IPS-NIHi11 (cell line): Measurements from ENCODE around the gene EIF1AX.
A peak's percentile ranks its signal among the peaks of the same experiment; 100 is the strongest.
"Not testable (repeated sequence)": the region's sequence is repeated elsewhere in the genome, so short reads cannot be mapped to it uniquely, and the experiment has no call there.

ENCODE experiments used
- DNase-seq: peaks from one replicate; pipeline ENCODE4 v3.0.0; 2012; ENCODE audit warnings: mixed read lengths, low spot score

EIF1AX gene, protein sequence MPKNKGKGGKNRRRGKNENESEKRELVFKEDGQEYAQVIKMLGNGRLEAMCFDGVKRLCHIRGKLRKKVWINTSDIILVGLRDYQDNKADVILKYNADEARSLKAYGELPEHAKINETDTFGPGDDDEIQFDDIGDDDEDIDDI

DNA sequence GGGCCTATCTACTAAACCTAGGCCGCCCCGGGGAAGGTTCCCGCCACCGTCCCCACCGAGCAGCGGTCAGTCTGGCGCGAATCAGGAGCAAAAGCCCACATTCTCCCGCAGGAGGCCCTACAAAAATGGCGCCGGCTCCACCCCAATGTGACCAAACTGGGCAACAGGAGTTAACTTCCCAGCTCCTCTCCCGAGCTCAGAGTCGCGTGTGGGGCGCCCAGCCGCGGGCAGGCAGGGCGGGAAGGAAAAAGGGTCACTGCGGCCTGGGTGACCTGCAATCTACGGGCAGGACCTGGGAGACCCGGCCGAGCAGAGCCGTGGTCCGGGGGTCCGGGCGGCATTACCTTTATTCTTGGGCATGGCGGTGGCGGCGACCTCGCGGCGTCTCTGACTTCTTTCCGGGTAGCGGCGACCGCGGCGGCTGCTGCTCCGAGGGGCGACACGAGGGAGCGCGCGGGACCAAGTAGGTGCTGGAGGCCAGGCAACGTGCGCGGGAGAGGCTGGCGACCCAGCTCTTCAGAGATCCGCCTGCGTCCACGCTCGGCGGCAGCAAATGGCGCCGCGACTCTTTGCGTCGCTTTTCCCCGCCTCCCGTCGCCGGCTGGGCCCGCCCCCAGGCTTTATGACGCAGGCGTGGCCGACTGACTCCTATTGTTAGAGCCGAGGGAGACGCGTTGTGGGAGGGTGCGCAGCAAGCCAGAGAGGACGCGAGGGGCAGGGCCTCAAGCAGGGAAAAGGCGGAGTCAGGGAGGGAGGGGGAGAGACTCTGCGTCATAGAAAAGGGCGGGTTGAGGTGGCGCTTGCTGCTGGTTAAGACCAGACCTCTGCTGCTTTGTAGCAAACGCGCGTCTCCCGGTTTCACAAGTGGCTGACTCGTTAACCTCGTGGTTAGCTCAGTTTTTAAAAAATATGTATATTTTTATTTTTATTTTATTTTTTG is at the start of gene EIF1AX:
EIF1AX (minus strand) TSS at position 558 of the 940 bp plus-strand sequence; CDS start at position 360, 198 bp downstream.
- peak; percentile 82 for DNase-seq

DNA sequence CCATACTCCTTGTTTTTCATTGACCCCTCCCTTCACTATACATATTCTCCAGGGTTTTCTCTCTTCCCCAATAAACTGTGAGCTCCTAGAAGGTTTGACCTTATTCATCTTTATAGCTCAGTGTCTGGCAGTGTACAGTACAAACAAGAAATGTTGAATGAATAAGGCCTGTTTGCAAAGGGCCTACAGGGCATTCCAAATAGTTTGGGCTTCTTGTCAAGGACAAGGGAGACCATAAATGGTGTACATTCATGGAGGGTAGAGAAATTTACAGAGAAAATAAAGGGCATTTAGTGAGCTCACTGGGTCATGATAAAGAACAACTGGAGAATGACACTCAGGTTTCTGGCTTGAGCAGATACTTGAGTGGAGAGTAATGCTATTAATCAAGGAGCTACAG is 47.5 kb upstream of the EIF1AX start:
- DNase-seq, result no peak

DNA sequence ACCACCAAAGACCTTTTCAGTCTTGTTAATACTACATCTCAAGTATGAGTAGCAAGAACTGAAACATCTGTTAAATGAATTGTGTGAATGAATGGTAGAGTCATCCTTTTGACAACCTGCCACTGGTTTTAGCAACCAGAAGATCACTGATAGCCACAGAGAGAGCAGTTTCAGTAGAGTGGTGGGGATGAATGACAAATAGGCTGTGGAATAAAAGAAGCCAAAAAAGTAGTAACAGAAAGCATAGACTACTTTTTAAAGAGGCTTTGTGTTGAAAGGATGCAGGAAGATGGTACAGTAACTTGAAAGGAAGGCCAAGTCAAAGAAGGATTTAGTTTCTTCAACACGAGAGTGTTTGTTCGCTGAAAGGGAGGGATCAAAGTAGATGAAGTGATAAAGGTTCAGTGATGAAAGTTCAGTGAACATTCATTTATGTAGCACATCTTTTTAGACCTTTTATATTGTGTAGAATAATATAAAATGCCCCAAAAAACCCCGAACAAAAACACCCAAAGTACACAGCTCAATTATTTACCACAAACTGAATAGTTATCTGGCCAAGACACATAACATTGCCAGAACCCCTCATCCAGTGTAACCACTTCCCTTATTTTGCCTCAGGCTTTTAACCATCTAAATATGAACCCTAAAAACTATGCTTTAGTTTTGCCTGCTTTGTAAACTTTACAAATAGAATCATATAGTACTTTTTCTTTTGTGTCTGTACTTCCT is 40.1 kb upstream of the EIF1AX start:
- no peak for DNase-seq

DNA sequence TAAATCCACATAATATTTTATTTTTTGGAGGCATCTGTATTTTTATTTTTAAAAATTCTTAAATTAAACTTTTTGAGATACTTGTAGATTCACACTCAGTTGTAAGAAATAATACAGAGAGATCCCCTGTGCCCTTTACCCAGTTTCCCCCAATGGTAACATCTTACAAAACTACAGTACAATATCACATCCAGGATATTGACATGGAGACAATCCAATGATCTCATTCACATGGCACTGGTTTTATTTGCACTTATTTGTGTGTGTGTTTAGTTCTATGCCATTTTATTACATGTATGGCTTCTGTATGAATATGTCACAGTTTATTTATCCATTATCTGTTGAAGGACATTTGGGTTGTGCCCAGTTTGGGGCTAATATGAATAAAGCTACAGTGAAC is 35.5 kb upstream of the EIF1AX start:
- DNase-seq, result no peak

DNA sequence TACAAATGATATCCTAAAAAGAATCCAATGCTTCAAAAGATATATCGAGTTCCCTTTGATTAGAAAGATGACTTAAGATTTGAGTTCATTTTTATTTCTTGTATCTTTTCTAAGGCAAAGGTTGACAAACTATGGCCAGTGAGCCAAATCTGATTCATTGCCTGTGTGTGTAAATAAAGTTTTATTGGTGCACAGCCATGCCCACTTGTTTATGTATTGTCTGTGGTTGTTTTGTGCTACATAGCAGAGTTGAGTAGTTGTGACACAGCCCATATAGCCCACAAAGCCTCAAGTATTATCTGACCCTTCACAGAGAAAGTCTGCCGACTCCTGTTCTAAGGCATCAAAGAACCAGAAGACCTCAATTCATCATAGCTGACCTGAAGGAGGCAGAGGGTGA is 32.2 kb upstream of the EIF1AX start:
- no peak for DNase-seq

DNA sequence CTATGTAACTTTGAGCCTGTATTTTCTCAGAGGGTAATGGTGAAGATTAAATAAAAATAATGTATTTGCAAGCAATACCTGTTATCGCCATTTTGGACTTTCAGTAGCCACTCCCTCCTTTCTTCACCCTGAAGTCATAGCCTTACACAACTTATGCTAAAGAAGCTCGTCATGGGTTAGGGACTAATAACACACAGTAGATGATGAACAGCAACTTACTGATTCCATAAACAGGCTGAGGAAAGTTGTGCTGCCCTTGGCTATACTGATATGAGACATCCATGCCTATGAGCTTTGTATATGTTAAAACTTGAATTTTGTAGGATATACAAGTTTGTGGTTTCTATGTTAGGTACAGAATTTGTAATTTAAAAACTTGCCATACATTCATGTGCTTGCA is 31.7 kb upstream of the EIF1AX start:
- no peak for DNase-seq

DNA sequence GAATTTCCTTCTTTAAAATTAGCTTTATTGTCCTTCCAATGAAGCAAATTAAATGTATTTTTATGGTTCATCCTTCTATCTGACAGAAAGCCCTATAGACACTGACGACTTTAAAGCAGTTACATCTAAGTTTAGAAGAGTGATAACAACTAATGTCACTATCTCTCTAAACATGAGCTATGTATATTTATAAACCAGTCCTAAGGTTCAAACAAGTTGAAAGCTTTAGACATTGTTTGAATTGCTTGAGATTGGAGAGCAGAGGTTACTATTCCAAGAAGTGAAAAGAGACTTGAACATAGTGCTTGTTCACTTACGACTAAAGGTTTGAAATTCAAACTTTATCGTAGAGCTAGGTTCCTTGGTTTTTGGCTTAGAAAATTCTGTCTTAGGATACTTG is 30.2 kb upstream of the EIF1AX start:
- DNase-seq, result no peak

DNA sequence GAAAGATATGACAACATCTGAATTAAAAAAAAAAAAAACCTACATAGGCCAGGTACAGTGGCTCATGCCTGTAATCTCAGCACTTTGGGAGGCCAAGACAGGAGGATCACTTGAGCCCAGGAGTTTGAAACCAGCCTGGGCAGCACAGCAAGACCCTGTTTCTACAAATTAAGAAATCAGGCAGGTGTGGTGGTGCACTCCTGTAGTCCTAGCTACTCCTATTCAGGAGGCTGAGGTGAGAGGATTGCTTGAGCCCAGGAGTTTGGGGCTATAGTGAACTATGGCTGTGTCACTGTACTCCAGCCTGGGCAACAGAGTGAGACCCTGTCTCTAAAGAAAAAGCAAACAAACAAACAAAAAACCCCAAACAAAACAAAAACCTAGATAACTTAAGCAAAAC is 20.9 kb upstream of the EIF1AX start:
- not testable (repeated sequence) for DNase-seq

DNA sequence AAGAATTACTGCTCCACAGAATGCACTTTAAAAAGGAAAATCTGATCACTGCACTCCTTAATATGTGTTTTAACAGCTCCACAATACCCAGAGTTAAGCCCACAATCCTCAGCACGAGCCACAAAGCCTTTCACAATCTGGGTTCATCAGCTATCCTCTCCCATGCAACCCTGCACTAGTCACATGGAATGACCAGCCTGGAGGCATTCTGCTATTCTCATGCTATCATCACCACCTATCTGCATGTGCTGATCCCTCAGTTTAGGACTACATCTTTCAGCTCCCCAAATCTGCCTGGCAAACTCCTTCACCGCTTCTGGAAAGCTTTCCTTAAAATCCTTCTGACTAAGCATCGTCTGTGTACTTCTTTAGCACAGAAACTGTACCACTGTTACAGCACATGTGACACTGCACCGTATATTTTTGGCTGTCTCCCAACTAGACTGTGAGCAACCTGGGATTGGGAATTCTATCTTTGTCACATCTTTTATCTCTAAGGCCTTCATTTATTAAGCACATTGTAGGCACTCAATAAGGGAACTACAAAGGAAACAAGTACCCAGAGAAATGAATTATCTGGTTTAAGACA is 18.3 kb upstream of the EIF1AX start:
- DNase-seq, result no peak

DNA sequence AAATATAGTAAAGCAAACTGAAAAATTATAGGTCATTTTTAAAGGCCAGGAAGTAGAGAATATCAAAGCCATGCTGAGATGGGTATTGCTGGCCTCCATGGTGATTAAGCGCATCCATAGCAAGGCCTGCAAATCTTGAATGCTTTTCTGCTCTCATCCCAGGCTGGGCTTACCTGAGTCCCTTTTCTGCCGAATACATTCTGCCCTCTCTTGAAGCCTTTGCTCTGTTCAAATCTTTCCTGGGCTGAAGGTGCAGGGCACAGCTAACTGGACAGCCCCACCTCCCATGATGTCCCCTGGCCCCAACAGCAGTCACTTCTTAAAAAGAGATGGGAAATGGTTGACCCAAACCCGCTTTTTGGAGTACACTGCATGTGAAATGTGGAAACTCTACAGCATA is 10.1 kb upstream of the EIF1AX start:
- DNase-seq, result no peak

DNA sequence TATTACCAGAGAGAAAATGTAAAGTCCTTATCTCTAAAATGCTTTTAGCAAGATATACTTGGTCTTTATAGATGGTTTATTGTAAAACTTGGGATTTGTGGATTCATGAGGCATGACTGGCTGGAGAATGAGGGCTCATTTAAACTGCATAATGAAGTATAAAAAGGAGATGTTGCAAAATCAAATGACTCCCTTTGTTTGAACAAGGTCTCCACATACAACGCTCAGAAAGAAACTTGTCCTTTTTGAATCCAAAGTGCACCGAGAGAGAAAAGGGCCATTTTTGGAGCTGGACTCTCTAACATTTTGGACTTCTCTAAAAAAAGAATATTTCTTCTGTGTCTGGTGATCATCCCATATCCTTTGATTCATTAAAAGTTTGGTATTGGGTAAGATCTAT is 7.7 kb upstream of the EIF1AX start:
- no peak for DNase-seq

DNA sequence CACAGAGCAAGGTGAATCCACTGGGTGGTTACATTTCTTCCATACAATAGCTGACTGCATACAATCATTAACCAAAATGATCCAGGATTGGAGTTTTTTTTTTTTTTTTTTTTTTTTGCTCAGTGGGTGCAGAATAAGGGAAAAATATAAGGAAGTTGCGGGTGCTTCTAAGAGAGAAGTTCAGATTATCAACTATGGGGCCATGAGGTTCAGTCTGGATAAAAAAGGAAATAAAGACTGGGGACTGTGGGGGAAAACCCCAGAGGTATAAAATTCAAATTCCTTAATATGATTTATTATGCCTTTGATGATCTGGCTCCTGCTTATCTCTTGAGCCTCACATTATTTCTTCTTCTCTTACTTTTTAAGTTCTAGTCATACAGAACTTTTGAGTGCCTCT is 5.9 kb upstream of the EIF1AX start:
- DNase-seq, result no peak

DNA sequence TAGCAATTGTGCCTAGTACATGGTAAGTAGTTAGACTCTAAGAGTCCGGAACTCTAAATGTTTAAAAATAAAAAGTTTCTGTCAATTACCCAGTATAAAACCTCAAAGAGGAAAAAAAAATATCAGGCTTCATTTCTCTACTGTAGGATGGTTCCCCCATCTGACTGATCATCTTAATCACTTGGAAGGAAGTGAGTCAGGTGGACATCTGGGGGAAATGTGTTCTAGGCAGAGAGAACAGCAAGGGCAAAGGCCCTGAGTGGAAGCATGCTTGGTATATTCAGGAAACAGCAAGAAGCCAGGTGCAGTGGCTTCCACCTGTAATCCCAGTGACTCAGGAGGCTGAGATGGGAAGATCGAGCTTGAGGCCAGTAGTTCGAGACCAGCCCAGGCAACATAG is 2.9 kb upstream of the EIF1AX start:
- DNase-seq, result no peak

DNA sequence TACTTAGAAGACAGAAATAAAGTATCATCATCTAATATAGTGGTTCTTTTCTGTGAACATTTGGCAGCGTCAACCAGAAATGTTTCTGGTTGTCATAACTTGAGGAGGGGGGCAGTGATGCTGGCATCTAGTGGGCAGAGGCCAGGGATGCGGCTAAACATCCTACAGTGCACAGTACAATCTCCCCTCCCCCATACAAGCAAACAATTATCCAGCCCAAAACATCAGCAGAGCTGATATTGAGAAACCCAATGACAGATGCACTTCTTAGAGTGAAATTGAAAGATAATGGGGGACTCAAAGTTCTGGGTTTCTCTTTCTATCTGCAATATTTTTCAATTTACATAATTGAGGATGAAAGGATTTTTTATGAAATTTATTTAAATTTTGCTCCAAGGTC is 1.9 kb upstream of the EIF1AX start:
- DNase-seq, result no peak

DNA sequence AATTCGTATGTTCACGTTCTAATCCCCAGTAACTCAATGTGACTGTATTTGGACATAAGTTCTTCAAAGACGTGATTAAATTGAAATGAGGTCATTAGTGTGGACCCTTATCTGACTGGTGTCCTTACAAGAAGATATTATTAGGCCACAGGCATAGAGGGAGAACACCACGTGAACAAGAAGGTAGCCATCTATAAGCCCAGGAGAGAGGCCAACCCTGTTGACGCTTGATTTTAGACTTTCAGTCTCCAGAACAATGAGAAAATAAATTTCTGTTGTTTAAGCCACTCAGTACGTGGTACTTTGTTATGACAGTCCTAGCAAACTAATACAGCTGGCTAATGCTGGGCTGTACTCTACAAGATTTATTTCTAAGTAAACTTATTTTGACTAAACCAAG is 1.5 kb upstream of the EIF1AX start:
- no peak for DNase-seq

DNA sequence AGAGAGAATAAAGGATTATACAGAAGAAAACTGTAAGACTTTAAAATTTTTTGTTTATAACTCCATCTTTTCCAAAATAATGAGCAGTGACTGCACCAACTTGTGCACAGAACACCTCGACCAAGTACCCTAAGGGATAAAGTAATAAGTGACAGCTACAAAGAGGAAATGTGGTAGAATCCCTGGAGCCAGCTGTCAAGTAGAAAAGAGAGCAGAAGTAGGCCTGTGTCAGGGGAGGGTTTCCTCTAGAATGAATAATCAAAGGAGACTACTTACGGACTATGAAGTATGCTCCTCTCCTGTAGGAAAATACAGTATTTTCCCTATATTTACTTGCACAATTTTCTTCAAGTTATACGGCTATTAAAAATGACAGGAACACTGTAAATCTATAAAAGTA is 1.2 kb downstream of the EIF1AX start:
- no peak for DNase-seq

DNA sequence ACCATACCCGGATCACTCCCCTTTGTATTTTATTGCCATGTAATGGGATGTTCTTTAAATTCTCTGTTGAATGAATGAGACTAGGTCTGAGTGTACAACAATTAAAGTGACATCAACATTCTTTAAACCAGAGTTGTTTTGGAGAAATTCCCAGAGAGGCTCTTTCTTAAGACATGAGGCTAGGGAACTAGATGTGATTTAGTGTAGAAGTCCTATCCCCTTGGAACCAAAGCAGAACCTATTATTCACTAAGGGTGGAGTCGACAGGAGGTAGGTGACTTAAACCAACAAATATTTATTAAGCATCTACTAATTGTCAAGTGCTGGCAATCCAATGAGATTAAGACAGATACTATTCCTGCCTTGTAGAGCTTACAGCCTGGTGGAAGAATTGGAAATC is 1.7 kb downstream of the EIF1AX start:
- DNase-seq, result no peak

DNA sequence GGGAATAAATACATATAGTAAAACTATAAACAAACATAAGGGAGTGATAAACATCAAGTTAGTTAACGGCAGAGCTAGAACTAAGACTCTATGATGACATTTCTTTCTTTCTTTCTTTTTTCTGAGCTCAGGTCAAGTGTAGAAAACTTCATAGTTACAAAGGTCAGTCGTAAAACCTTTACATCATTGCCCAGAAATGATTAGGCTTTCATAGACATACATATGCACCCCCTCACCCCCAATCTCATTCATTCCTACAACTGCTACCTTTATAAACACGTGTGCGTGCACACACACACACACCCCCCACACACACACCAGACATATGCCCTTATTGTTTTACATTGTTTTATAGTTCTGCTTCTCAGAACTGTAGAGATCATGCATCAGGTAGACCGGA is 5.7 kb downstream of the EIF1AX start:
- DNase-seq, result no peak

DNA sequence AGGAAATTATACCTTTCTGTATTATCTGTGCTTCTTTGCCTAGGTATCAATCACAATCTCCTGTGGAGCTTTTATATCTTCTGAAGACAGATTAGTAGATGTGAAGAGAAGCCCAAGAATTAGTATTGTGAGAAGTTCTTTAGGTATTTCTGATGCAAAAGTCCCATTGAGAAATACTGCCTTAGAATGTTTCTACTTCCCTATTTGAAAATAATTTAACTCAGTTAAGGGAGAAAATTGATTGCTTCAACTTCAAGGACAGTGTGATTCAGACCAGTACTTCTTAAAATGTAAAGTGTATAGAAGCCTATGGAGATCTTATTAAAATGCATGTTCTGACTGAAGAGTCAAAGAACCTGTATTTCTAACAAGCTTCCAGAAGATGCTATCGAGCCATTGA is 9.0 kb downstream of the EIF1AX start:
- no peak for DNase-seq

DNA sequence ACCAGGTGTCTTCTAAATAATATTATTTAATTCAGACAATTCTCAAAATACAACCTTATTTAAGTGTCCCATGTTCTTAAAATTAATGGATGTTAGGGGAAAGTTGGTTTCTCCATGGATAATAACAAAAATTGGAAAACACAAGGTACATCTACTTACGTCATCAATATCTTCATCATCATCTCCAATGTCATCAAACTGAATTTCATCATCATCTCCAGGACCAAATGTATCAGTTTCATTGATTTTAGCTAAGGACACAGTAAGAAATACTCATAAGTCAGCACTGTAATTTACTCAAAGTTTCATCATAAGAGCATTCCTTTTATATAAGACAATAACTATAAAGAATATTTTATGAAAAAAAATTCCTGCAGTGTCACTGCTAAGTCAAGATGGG is 11.3 kb downstream of the EIF1AX start:
- no peak for DNase-seq

DNA sequence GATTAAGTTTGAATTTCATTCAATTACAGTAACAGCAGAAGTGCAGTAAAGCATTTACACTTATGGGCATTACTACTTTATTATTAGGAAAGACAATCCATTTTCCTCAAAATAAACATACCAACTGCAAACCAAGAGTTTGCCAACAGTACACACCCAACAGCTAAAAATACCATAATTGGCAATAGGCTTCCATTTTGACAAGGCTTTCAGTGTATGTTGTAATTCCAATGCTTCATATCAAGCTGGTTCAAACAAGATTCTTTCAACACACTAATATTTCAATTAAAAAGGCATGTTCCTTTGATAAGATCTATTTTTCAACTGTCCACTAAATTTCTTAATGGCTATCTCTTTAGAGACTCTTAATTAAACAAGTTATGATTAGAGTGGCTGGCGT is 12.1 kb downstream of the EIF1AX start:
- DNase-seq, result no peak

DNA sequence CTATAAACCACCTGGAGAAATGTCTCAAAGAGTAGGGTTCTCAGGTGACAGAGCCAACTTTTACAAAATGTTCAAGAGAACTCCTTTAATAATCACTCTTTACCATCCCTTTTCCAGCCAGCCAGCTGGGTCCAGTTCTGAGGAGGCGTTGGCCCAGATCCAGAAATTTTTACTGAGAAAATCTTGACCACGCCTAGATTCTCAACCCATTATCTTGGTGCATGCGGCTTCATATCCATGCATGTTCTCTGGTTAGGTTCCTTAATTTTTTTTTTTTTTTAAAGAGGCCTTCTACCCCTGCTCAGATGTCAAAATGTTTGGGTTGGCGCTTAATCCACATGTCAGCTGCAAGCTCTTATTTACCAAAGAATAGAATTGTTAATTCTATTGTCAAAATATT is 13.0 kb downstream of the EIF1AX start:
- no peak for DNase-seq

DNA sequence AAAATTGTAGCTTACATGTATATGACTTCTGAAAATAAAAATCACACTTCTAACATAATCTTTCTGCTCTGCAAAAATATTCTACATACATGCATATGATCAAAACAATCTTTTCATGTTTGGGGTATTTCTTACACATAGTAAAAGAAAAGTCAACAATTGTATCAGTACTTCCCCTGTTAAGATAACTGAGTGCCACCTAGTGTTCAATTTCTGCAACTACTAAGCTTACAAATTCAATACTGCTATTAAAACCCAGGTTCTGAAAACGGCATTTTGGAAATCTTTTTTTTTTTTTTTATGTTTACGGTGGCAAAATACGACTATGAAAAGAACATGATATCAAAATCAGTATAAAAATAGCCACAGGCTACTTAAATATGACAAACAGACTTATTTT is 14.2 kb downstream of the EIF1AX start:
- not testable (repeated sequence) for DNase-seq
